ENCODE results near the gene GPC6. TPM values are rescaled to one million over a fixed set of nuclear protein-coding genes. Genes with fewer than 3 reads are reported as not detected.

GPC6 gene
- total RNA-seq, 6 donors from 2014 or later, result 1.3 to 7.3 (median 3.4) TPM

DNA sequence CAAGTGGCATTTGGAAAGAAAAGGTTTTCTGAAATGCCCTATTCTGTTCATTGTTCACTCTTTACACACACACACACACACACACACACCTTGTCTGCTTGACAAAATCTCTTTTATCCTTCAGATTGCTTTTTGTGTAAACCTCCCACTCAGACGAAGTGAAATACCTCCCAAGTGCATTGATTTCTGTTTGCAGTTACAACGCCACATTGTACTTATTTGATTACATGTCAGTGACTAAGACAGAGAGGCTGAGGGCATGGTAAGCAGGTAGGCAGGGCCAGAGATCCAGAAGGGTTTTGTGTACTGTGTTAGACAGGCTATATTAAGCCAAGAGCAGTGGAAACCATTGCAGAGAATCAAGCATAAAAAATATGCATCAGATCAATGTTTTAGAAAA, 561.8 kb downstream of the GPC6 start:
- no peak for ATAC-seq (ENCODE audit: low FRiP score in 2 of 2)
- 58 to 60% methylated on average over 2 of the region's 2 CpGs for WGBS, 2 donors
- TF ChIP-seq EP300 (IDR thresholded peaks at IDR 0.05) (no peak), POLR2AphosphoS5 (IDR thresholded peaks at IDR 0.05) (no peak), POLR2A (IDR thresholded peaks at IDR 0.05) (no peak)
- TF ChIP-seq, protein P1, sequence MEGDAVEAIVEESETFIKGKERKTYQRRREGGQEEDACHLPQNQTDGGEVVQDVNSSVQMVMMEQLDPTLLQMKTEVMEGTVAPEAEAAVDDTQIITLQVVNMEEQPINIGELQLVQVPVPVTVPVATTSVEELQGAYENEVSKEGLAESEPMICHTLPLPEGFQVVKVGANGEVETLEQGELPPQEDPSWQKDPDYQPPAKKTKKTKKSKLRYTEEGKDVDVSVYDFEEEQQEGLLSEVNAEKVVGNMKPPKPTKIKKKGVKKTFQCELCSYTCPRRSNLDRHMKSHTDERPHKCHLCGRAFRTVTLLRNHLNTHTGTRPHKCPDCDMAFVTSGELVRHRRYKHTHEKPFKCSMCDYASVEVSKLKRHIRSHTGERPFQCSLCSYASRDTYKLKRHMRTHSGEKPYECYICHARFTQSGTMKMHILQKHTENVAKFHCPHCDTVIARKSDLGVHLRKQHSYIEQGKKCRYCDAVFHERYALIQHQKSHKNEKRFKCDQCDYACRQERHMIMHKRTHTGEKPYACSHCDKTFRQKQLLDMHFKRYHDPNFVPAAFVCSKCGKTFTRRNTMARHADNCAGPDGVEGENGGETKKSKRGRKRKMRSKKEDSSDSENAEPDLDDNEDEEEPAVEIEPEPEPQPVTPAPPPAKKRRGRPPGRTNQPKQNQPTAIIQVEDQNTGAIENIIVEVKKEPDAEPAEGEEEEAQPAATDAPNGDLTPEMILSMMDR (IDR thresholded peaks at IDR 0.05), result no peak

DNA sequence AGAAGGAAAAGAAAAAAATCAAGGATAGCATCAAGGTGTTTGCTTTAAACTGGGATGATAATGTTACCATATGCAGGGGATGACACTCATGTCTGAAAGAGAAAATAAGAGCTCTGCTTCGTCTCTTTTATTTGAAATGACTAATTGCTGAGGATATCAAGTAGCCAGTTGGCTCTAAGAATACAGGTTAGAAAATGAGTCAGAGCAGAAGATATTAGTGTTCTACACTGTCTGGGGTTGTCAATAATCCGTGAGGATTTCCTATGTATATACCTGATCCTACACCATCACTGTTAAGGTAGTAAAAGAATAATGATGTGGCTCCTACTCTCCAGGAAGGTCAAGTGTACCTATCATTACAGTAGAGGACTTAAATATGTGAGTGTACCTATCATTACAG, 562.5 kb downstream of the GPC6 start:
- Histone ChIP-seq H3K27me3 (no peaks in the 10 kb centered on the region), H3K4me3 (no peak overlapping the region), H3K9me3 (no peaks in the 10 kb centered on the region), H3K36me3 (no peaks in the 10 kb centered on the region), H3K4me1 (no peaks in the 10 kb centered on the region), H3K27ac (no peak overlapping the region)
- no peak for DNase-seq
- TF ChIP-seq POLR2A (IDR thresholded peaks at IDR 0.05) (no peak), POLR2AphosphoS5 (IDR thresholded peaks at IDR 0.05) (no peak), EP300 (IDR thresholded peaks at IDR 0.05) (no peak)
- TF ChIP-seq, protein P1 (IDR thresholded peaks at IDR 0.05), result no peak
- 75 to 84% methylated on average over 2 of the region's 2 CpGs for WGBS, 2 donors
- no peak for ATAC-seq (ENCODE audit: low FRiP score in 2 of 2)

More for the DNA sequence above, 561.8 kb downstream of the GPC6 start:
- no peaks in the 10 kb centered on the region for H3K4me1 ChIP-seq
- no peaks in the 10 kb centered on the region for H3K36me3 ChIP-seq
- DNase-seq, result no peak
- no peaks in the 10 kb centered on the region for H3K27me3 ChIP-seq
- H3K27ac ChIP-seq, result no peak overlapping the region
- no peak overlapping the region for H3K4me3 ChIP-seq
- no peaks in the 10 kb centered on the region for H3K9me3 ChIP-seq

DNA sequence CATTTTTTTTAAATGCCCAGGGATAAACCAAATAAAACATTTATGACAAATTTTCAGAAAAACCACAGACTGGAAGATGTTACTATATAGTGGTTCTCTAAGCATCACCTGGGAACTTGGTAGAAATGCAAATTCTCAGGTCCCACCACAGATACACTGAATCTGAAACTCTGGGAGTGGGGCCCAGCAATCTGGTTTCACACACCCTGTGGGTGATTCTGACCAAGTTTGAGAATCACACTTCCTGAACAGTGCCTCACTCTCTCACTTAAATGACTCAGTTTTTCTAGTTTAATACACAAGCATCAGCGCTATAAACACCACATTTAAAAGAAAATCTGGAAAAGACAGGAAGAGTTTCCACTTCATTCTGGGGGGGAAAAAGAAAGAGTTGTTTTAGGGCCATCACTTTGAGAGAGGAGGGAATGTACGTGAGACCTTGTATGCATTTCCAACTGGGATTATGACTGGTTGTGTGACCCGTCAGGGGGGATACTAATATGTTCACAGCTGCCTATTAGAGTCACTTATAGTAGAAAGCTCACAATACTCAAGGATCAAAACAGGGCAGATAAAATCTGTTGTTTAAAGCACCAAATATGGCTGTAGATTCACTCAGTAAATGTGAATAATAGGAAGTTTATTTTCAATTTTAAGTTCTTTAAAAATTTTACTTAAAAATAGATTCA, 567.7 kb downstream of the GPC6 start:
- no peak for DNase-seq
- Histone ChIP-seq H3K27me3 (no peaks in the 10 kb centered on the region), H3K27ac (no peak overlapping the region), H3K4me1 (no peaks in the 10 kb centered on the region), H3K9me3 (no peaks in the 10 kb centered on the region), H3K36me3 (no peaks in the 10 kb centered on the region), H3K4me3 (no peak overlapping the region)
- WGBS, 2 donors, result 81 to 86% methylated on average over 3 of the region's 3 CpGs
- TF ChIP-seq POLR2A (IDR thresholded peaks at IDR 0.05) (no peak), EP300 (IDR thresholded peaks at IDR 0.05) (no peak), POLR2AphosphoS5 (IDR thresholded peaks at IDR 0.05) (no peak)
- TF ChIP-seq, protein P1 (IDR thresholded peaks at IDR 0.05), result no peak
- no peak for ATAC-seq (ENCODE audit: low FRiP score in 2 of 2)

DNA sequence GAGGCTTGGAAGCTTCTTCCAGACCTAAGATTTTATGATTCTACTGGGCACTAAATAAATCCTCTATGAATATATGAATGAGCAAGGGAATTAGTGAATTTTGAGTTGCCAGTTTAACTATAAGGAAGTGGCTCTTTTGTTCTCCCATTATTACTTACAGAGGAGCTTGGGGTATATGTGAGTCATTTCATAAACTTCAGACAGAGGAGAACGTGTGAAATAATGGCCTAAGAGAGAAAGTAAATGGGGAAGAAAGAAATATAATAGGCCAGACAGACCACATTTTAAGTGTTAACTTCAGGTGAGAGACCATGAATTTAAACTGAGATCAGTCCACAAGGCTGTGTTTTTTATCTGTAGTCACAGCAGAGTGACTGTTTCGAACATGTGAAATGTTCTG, 570.9 kb downstream of the GPC6 start:
- TF ChIP-seq, protein P1 (IDR thresholded peaks at IDR 0.05), result no peak
- TF ChIP-seq POLR2AphosphoS5 (IDR thresholded peaks at IDR 0.05) (no peak), POLR2A (IDR thresholded peaks at IDR 0.05) (no peak), EP300 (IDR thresholded peaks at IDR 0.05) (no peak)
- WGBS, 2 donors, result 62 to 74% methylated on average over 2 of the region's 2 CpGs
- Histone ChIP-seq H3K9me3 (no peaks in the 10 kb centered on the region), H3K27me3 (no peaks in the 10 kb centered on the region), H3K4me1 (no peaks in the 10 kb centered on the region), H3K4me3 (no peak overlapping the region), H3K27ac (no peak overlapping the region), H3K36me3 (no peaks in the 10 kb centered on the region)
- ATAC-seq (ENCODE audit: low FRiP score in 2 of 2) (no peak), DNase-seq (no peak)

DNA sequence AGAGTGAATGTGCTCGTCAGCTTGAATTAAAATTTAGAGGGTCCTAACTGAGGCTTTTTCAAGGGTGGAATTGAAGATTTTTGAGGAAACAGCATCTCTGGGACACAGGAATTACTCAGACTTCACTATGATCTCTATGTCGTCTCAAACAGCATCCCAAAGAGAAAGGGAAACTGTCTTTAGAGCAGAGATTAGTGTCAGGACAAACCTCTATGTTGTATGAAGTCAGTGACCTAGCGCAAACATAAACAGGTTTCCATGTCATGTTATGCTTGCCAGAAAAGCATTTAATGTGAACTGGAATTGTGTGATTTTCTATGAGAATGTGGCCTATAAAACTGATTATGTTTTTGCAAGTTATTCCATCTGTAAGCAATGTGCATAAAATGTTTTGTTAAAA, 573.7 kb downstream of the GPC6 start:
- no peak for DNase-seq
- no peaks in the 10 kb centered on the region for H3K4me1 ChIP-seq
- TF ChIP-seq, protein P1 (IDR thresholded peaks at IDR 0.05), result no peak
- TF ChIP-seq POLR2A (IDR thresholded peaks at IDR 0.05) (no peak), POLR2AphosphoS5 (IDR thresholded peaks at IDR 0.05) (no peak), EP300 (IDR thresholded peaks at IDR 0.05) (no peak)
- no peaks in the 10 kb centered on the region for H3K36me3 ChIP-seq
- H3K27me3 ChIP-seq, result no peaks in the 10 kb centered on the region
- no peak for ATAC-seq (ENCODE audit: low FRiP score in 2 of 2)
- no peaks in the 10 kb centered on the region for H3K9me3 ChIP-seq
- H3K4me3 ChIP-seq, result no peak overlapping the region
- H3K27ac ChIP-seq, result no peak overlapping the region
- WGBS, 2 donors, result 78 to 82% methylated on average over 3 of the region's 3 CpGs
